ENCODE results near the gene SZT2.
"Not testable (repeated sequence)": the region's sequence is repeated elsewhere in the genome, so short reads cannot be mapped to it uniquely, and the experiment has no call there.

Gene SZT2

DNA sequence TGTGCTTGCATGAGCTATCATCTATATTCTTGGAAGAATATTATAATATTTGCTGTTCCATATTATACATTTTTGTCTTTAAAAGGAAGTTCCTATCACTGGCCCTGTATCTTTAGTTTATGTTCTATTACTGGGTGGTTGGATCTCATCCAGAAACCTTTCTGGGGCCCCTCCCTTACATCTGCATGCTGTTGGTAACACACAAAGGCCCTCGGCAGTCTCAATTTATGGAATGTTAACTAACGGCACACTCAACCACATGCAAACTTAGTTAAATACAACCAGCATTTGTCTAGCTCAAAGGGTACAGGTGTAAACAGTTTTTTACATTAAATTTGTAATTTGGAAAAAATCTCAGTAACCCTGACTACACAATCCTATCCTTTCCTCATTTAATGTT, 73.8 kb downstream of the SZT2 start:
- no peak for DNase-seq

- DNase-seq: no peak
Observed at GRCh38 chr1:43464681-43465504, 75.2 kb downstream of the SZT2 start.

DNA sequence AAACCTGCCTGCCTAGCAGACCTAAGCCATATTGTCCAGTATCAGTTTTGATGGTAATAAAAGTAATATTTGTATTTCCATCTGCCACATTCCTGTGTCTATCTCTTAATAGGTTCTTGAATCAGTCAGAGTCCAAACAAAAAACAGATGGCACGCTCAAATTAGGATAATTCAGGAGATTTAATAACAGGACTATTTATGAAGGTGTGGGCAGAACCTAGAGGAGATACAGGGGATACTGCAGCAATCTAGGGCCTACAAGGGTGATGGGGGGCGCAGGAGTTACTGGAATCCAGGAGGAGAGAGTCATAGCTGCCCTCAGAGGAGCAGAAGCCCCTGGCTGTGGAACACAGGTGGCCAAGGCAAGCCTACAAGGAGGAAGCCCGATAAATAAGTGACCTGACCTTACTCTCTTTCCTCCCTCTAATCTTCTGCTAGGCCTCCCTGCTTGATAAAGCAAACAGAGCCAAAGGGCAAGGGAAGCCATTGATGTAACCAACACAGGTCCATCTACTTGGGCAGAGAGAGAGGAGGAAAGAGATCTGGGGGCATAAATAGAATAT, 75.9 kb downstream of the SZT2 start:
- DNase-seq: no peak

DNA sequence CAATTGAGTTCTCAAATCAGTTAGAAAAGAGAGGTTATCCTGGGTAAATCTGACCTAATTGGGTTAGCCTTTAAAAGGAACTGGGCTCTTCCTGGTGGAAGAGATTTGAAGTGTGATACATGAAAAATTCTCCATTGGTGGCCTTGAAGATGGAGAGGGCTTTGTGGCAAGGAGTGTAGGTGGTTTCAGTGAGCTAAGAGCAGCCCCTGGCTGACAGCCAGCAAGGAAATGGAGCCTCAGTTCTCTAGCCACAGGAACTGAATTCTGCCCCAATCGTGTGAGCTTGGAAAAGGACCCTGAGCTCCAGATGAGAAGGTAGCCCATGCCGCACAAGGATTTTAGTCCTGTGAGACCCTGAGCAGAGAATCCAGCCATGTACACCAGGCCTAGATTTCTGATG, 76.7 kb downstream of the SZT2 start:
- DNase-seq: no peak

- no peak for DNase-seq
Observed at GRCh38 chr1:43468414-43468813, 78.7 kb downstream of the SZT2 start.

GRCh38 chr1:43469932-43470331, 80.2 kb downstream of the SZT2 start:
- DNase-seq: no peak

DNA sequence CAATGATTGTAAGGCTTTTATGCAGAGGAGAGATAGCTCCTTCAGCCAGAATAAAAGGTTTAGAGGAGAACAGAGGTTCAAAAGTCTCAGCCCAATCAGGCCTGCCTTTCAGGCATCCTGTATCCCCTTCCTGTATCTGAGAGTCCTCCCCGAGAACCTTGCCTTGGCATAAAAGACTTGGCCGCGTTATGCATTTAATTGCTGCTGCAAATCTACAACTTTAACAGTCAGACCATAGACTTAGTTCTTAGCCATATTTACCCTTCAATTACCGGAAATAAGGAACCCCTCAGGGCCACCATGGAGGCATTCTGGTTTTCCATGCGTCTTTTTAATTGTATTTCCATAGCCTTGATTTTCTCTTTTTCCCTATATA, 82.4 kb downstream of the SZT2 start:
- no peak for DNase-seq

- not testable (repeated sequence) for DNase-seq
Observed at GRCh38 chr1:43472463-43473151, 82.9 kb downstream of the SZT2 start.

GRCh38 chr1:43473463-43473862, 83.8 kb downstream of the SZT2 start:
- DNase-seq: no peak

GRCh38 chr1:43475611-43476401, 86.1 kb downstream of the SZT2 start:
- not testable (repeated sequence) for DNase-seq

DNA sequence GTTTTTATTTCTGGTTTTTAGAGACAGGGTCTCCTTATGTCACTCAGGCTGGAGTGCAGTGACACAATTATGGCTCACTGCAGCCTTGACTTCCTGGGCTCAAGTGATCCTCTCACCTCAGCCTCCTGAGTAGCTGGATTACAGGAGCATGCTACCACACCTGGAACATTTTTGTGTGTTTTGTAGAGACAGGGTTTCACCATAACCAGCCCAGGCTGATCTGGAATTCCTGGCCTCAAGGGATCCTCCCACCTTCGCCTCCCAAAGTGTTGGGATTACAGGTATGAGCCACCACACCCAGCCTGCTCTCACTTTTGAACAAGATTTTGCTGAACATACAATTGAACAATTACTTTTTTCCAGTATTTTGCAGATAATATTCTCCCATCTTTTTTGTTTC, 88.0 kb downstream of the SZT2 start:
- no peak for DNase-seq

DNA sequence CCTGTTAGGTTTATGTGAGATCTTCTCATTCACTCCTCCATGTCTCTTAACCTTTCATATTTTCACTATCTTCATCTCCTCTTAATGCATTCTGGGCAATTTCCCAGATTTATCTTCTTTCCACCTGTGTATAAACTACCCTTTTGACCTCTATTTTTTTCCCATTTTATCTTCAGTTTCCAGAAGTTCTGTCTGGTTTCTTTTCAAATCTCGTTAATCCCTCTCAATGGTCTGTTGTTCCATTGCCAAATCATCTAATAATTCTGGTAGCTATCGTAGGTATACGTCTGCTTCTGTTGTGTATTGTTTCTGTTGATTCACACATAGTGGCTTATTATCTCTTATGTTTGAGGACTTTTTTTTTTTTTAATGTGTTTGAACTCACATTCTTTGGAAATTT, 89.7 kb downstream of the SZT2 start:
- no peak for DNase-seq

- DNase-seq: no peak
Observed at GRCh38 chr1:43481491-43481890, 91.8 kb downstream of the SZT2 start.

DNA sequence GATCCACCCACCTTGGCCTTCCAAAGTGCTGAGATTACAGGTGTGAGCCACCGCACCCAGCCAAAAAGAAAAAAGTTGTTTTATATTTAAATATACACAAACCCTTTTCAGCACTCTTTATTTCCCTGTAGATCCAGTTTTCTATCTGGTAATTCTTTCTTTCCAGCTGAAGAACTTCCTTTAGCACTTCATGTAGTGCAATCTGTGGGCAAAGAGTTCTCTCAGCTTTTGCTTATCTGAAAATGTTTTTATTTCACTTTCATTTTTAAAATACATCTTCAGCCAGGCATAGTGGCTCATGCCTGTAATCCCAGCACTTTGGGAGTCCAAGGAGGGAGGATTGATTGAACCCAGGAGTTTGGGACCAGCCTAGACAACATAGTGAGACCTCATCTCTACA, 92.5 kb downstream of the SZT2 start:
- DNase-seq: no peak

GRCh38 chr1:43484367-43484766, 94.7 kb downstream of the SZT2 start:
- no peak for DNase-seq

DNA sequence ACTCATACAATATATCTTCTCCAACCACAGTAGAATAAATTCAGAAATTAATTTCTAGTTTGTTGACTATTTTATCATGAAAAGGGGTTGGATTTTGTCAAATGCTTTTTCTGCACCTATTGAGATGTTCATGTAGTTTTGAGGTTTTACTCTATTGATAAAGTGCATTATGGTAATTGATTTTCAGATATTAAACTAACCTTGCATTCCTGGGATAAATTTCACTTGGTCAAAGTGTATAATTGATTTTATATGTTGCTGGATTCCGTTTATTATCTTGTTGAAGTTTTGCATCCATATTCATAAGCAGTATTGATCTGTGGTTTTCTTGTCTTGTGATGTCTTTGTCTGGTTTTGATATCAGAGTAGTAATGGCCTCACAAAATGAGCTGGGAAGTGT, 98.5 kb downstream of the SZT2 start:
- no peak for DNase-seq

- DNase-seq: no peak
Observed at GRCh38 chr1:43491061-43491460, 101.4 kb downstream of the SZT2 start.

DNA sequence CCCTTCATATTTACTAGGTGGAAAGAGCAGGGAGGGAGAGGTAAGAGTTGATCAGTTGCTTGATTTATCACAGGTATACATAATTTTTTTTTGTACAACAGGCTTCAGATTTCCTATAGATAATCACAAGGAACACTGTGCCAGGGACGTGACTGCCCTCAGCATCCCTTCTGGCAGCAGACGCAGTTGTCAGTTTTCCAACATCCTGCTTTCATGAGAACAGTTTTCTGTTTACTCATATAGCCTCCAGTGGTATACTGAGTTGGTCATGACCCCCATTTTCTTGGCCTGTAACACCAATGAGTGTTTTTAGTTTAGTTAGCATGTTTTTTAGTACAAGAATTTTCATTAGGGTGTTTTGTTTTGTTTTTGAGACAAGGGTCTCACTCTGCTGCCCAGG, 103.1 kb downstream of the SZT2 start:
- no peak for DNase-seq

GRCh38 chr1:43493661-43494450, 104.2 kb downstream of the SZT2 start:
- DNase-seq: no peak

GRCh38 chr1:43495204-43495603, 105.5 kb downstream of the SZT2 start:
- DNase-seq: no peak

DNA sequence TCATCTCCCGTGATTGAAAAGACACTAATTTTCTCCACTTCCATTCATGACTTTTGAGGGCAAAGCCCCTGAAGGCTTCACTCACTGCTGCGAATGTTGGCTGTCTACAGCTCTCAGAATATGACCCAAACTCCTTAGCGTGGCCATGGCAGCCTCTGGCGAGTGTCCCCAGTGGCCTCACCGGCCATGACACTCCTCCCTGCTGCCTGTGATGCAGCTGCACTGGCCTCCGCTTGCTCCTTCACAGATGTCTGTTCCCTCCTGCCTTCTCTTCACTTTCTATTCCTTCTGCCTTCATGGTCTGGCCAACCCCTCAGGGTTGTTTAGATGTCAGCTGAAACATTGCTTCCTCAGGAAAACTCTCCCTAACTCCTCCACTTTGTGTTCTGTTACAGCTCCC, 110.2 kb downstream of the SZT2 start:
- no peak for DNase-seq

- not testable (repeated sequence) for DNase-seq
Observed at GRCh38 chr1:43501806-43502205, 112.1 kb downstream of the SZT2 start.

GRCh38 chr1:43503534-43503933, 113.8 kb downstream of the SZT2 start:
- DNase-seq: no peak

Data from activated CD8-positive, alpha-beta memory T cell treated with anti-CD3 and anti-CD28 coated beads, Interleukin-2, amount 50 U/mL, for 48 hours (primary cell).